Ectodermal cell (in vitro differentiated cells): Measurements from ENCODE around the gene HTR2C.

Experiments used
- H3K27ac ChIP-seq: 2 replicates; pipeline ENCODE4 v1.7.0; 2013; ENCODE audit warnings: mild to moderate bottlenecking, low read depth, low read length; ENCODE audit not compliant: insufficient read depth, poor library complexity, severe bottlenecking
- H3K27me3 ChIP-seq: 2 replicates; pipeline ENCODE4 v1.7.0; 2013; ENCODE audit warnings: mild to moderate bottlenecking, low read length; ENCODE audit not compliant: insufficient read depth, control insufficient read depth, poor library complexity, severe bottlenecking
- H3K36me3 ChIP-seq: one replicate; pipeline ENCODE4 v1.7.0; 2013; ENCODE audit warnings: low read length; ENCODE audit not compliant: control insufficient read depth, insufficient read depth
- H3K4me1 ChIP-seq: one replicate; pipeline ENCODE4 v1.7.0; 2013; ENCODE audit warnings: low read length; ENCODE audit not compliant: control insufficient read depth, insufficient read depth
- H3K4me3 ChIP-seq: 2 replicates; pipeline ENCODE4 v1.7.0; 2013; ENCODE audit warnings: low read depth, low read length, control low read depth; ENCODE audit not compliant: insufficient read depth
- H3K9me3 ChIP-seq: 2 replicates; pipeline ENCODE4 v1.7.0; 2013; ENCODE audit warnings: mild to moderate bottlenecking, low read length, moderate library complexity; ENCODE audit not compliant: control insufficient read depth
- WGBS, 2 experiments: methylation state at CpG; one replicate each; pipeline ENCODE4 v1.1.7; 2013; ENCODE audit warnings: missing lambda C conversion rate in 2 of 2; 5-methylcytosine and 5-hydroxymethylcytosine counted together

The HTR2C gene

DNA sequence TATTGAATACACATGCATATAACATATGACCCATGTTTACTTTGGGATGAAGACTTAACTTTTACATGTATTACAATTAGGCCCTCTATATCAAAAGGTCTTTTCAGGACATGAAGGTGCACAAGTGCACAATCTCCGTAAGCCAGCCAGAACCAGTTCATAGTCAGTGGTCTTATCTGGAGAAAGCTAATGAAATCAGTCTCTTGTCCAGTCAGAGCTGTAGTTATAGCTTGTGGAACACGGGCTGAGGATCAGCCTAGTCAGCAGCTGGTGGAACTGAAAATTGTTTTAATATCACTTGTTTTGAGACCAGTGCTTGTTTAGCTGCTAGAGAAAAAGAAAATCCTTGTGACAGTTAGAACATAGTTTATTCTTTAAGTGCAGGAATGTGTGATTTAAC, 235.6 kb downstream of the HTR2C start:
- no peaks in the 10 kb centered on the region for H3K4me1 ChIP-seq
- no peaks in the 10 kb centered on the region for H3K36me3 ChIP-seq
- H3K27me3 ChIP-seq: no peaks in the 10 kb centered on the region
- 88 to 90% methylated on average over 2 of the region's 2 CpGs for WGBS, 2 experiments
- no peak overlapping the region for H3K27ac ChIP-seq
- no peaks in the 10 kb centered on the region for H3K9me3 ChIP-seq
- no peak overlapping the region for H3K4me3 ChIP-seq

DNA sequence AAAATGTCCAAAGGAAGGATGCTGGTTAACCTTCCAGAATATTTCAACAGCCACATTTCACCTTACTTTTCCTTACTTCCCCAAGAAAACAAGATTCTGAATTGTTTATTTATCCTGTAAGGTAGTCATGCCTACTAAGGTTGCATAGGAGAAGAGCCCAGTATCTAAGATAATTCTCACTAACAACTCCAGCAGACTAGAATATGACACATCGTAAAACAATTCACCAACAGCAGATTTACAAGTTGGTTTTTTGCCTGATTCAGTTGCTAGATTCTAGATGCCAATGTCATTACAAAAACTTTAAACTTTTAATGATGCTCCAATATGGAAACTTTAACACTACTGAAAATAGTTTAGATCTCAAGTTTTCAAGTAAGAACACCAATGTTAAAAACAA, 257.2 kb downstream of the HTR2C start:
- Histone ChIP-seq H3K4me1 (no peaks in the 10 kb centered on the region), H3K4me3 (no peak overlapping the region), H3K27me3 (no peaks in the 10 kb centered on the region), H3K27ac (no peak overlapping the region), H3K36me3 (no peaks in the 10 kb centered on the region), H3K9me3 (no peaks in the 10 kb centered on the region)
- WGBS, 2 experiments: 81 to 100% methylated on average over 1 of the region's 1 CpG

DNA sequence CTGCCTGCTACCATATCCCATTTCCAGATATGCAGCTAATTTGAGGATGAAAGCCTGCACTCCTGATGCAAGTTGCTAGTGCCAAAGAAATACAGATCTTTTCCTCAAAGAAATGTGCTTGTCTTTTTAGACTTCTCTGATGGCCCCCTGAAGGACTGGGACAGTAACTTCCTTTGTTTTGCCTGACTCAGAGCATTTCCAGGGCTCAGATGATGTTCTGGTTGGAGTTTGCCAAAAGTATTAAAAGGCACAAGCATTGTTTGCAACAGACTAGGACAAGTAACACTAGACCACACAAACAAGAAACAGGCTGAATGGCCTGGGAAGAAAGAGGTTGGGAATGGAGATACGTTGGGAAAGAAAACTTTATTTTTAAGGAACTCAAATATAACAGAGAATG, 258.3 kb downstream of the HTR2C start:
- H3K4me3 ChIP-seq: no peak overlapping the region
- H3K9me3 ChIP-seq: no peaks in the 10 kb centered on the region
- no peaks in the 10 kb centered on the region for H3K27me3 ChIP-seq
- H3K27ac ChIP-seq: no peak overlapping the region
- H3K36me3 ChIP-seq: no peaks in the 10 kb centered on the region
- no peaks in the 10 kb centered on the region for H3K4me1 ChIP-seq
- WGBS, 2 experiments: 67% methylated on average over 1 of the region's 1 CpG; no CpG with 5 or more reads in 1 of the 2 experiments

DNA sequence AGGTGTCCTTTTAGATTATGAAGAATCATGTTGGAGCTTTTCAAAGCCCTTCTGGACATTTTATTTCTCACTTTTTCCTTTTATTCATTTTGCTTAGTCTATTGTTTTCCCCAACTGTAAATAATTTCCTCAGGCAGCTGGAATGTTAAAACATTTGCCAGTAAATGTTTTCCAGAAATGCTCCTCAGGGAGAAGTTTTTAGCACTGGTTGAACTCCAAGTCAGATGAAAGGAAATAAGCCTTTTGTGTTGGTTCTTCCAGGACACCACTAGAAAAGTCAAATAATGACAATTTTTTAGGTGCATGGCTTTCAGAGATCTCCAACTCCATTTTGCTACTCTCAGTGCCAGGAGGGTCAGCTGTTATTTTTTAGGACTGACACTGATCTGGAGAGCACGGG, 305.6 kb downstream of the HTR2C start:
- Histone ChIP-seq H3K4me1 (no peaks in the 10 kb centered on the region), H3K27me3 (no peaks in the 10 kb centered on the region), H3K9me3 (no peaks in the 10 kb centered on the region), H3K27ac (no peak overlapping the region), H3K4me3 (no peak overlapping the region), H3K36me3 (no peaks in the 10 kb centered on the region)
- 92 to 100% methylated on average over 1 of the region's 1 CpG for WGBS, 2 experiments

DNA sequence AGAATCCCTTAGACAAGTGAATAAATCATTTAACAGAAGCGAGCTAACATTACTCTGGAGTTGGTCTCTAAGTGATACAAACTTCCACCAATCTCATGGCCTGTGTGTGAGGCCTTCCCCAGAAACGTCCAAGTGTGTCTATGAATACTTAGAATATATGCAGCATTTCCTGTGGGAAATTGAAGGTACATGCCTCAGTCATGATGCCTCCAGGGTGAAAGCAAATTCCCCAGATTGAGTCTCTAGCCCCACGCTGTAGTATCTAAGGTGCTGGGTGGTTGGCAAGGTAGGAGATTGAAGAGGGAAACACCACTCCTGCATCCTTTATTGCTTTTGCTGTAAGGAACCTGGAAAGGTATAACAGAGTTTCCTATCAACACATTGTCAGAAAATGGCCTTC, 319.7 kb downstream of the HTR2C start:
- Histone ChIP-seq H3K27ac (no peak overlapping the region), H3K4me1 (no peaks in the 10 kb centered on the region), H3K27me3 (no peaks in the 10 kb centered on the region), H3K36me3 (no peaks in the 10 kb centered on the region), H3K9me3 (no peaks in the 10 kb centered on the region), H3K4me3 (no peak overlapping the region)
- whole genome bisulfite sequencing, 2 experiments: 92 to 100% methylated on average over 2 to 3 of the region's 3 CpGs

DNA sequence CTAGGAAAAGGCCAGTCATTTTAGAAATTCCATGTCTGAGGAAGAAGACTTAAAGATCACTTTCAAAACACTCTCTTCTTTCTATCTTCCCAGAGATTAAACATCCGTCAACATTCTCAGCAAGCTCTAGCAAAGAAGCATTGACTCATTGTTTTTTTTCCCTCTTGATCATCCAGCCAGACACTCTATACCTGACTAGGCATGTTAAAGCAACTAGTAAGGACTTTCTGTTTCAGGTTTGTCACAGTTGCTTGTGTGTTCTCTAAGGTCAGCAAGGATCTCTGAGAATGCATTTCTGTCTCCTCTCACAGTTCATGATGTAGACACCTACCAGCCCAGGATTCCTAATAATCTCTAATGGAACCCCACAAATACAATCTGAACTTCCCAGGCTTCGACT, 321.4 kb downstream of the HTR2C start:
- no peak overlapping the region for H3K27ac ChIP-seq
- H3K4me1 ChIP-seq: no peaks in the 10 kb centered on the region
- WGBS, 2 experiments: 67 to 80% methylated on average over 1 to 2 of the region's 2 CpGs
- H3K9me3 ChIP-seq: no peaks in the 10 kb centered on the region
- H3K27me3 ChIP-seq: no peaks in the 10 kb centered on the region
- H3K4me3 ChIP-seq: no peak overlapping the region
- H3K36me3 ChIP-seq: no peaks in the 10 kb centered on the region

DNA sequence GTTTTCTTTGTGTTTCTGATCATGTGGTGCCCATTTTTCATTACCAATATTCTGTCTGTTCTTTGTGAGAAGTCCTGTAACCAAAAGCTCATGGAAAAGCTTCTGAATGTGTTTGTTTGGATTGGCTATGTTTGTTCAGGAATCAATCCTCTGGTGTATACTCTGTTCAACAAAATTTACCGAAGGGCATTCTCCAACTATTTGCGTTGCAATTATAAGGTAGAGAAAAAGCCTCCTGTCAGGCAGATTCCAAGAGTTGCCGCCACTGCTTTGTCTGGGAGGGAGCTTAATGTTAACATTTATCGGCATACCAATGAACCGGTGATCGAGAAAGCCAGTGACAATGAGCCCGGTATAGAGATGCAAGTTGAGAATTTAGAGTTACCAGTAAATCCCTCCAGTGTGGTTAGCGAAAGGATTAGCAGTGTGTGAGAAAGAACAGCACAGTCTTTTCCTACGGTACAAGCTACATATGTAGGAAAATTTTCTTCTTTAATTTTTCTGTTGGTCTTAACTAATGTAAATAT, 323.2 kb downstream of the HTR2C start:
- H3K27me3 ChIP-seq: no peaks in the 10 kb centered on the region
- no peak overlapping the region for H3K4me3 ChIP-seq
- no peaks in the 10 kb centered on the region for H3K4me1 ChIP-seq
- H3K27ac ChIP-seq: no peak overlapping the region
- no peaks in the 10 kb centered on the region for H3K9me3 ChIP-seq
- H3K36me3 ChIP-seq: no peaks in the 10 kb centered on the region
- WGBS, 2 experiments: 17 to 23% methylated on average over 8 of the region's 9 CpGs

DNA sequence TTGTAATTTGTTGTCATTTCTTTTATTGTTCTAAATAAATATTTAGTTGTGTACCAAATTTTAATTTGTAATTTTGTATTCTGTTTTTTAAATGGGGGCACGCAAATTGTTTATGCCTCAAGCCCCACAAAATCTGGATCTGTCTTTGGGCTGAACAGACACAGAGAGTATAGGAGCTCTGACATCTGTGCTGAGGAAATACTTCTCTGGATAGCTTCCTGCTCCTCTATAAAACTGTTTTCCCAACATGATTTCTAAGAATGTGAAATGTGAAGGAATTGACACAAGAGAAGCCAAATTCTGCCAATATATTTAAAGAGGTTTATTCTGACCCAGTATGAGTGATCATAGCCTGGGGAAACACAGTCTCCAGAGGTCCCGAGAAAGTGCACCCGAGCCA, 340.5 kb downstream of the HTR2C start:
- Histone ChIP-seq H3K36me3 (no peaks in the 10 kb centered on the region), H3K4me3 (no peak overlapping the region), H3K27me3 (no peaks in the 10 kb centered on the region), H3K4me1 (no peaks in the 10 kb centered on the region), H3K27ac (no peak overlapping the region), H3K9me3 (no peaks in the 10 kb centered on the region)
- WGBS, 2 experiments: 83 to 90% methylated on average over 1 to 3 of the region's 3 CpGs

DNA sequence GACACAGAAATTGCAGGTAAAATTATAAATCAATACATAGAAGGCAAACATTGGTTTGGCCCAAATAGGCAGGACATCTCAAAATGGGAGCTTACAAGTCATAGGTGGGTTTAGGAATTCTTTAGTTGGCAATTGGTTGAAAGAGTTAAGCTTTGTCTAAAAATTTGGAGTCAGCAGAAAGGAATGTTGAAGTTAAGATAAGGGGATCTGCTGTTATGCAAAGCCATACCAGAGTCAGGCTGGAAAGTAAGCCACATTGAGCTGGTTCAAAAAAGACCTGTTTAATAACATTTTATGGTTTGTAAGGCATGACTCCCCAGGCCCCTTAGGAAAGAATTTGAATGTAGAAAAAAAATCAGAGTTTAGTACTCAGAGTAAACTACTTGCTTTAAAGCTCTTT, 341.0 kb downstream of the HTR2C start:
- Histone ChIP-seq H3K36me3 (no peaks in the 10 kb centered on the region), H3K27ac (no peak overlapping the region), H3K4me1 (no peaks in the 10 kb centered on the region), H3K27me3 (no peaks in the 10 kb centered on the region), H3K9me3 (no peaks in the 10 kb centered on the region), H3K4me3 (no peak overlapping the region)

DNA sequence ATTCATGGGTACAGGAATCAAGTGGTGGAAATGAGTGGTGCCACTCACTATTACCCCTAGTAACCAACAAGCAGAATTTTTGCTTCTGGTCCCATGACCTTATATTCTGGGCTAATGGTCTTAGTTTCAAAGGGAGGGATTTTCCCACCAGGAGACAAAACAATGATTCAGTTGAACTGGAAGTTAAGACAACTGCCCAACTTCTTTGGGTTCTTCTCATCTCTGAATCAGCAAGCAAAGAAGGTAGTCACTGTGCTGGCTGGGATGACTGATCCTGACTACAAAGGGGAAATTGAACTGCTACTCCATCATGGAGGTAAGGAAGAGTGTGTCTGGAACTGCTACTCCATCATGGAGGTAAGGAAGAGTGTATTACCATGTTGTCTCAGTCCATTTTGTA, 346.3 kb downstream of the HTR2C start:
- no peaks in the 10 kb centered on the region for H3K4me1 ChIP-seq
- H3K4me3 ChIP-seq: no peak overlapping the region
- H3K27me3 ChIP-seq: no peaks in the 10 kb centered on the region
- no peak overlapping the region for H3K27ac ChIP-seq
- no peaks in the 10 kb centered on the region for H3K9me3 ChIP-seq
- H3K36me3 ChIP-seq: no peaks in the 10 kb centered on the region

DNA sequence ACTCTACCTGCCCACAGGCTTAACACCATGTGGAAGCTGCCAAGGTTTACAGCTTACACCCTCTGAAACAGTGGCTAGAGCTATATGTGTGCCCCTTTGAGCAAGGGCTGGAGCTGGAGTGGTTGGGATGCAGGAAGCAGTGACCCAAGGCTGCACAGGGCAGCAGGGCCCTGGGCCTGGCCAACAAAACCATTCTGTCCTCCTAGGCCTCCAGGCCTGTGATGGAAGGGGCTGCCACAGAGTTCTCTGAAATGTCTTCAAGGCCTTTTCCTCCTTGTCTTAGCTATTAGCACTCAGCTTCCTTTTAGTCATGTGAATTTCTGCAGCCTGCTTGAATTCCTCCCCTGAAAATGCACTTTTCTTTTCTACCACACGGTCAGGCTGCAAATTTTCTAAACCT, 348.7 kb downstream of the HTR2C start:
- Histone ChIP-seq H3K4me3 (no peak overlapping the region), H3K27me3 (no peaks in the 10 kb centered on the region), H3K4me1 (no peaks in the 10 kb centered on the region), H3K27ac (no peak overlapping the region), H3K9me3 (no peaks in the 10 kb centered on the region), H3K36me3 (no peaks in the 10 kb centered on the region)
- WGBS, 2 experiments: 90 to 92% methylated on average over 1 of the region's 1 CpG
